GM12891 (cell line): ENCODE measurements around the gene PIGV.

Experiments used
- PAX5 ChIP-seq: IDR thresholded peaks from 2 replicates; pipeline ENCODE4 v1.6.1; 2011; ENCODE audit warnings: low read length, moderate library complexity, mild to moderate bottlenecking; ENCODE audit not compliant: insufficient read depth, severe bottlenecking
- POLR2A ChIP-seq: IDR thresholded peaks from 2 replicates; pipeline ENCODE4 v1.6.1; 2011; ENCODE audit warnings: low read depth, low read length, control low read depth
- POLR2AphosphoS5 ChIP-seq: IDR thresholded peaks from 2 replicates; pipeline ENCODE4 v1.6.1; 2011; ENCODE audit warnings: low read depth, low read length, control low read depth
- POU2F2 ChIP-seq: IDR thresholded peaks from 2 replicates; pipeline ENCODE4 v1.6.1; 2011; ENCODE audit warnings: low read depth, mild to moderate bottlenecking, control low read depth, low read length, moderate library complexity
- SPI1 ChIP-seq: IDR thresholded peaks from 2 replicates; pipeline ENCODE4 v1.6.1; 2011; ENCODE audit warnings: low read depth, low read length, control low read depth
- TAF1 ChIP-seq: IDR thresholded peaks from 2 replicates; pipeline ENCODE4 v1.6.1; 2011; ENCODE audit warnings: low read depth, low read length, control low read depth

DNA sequence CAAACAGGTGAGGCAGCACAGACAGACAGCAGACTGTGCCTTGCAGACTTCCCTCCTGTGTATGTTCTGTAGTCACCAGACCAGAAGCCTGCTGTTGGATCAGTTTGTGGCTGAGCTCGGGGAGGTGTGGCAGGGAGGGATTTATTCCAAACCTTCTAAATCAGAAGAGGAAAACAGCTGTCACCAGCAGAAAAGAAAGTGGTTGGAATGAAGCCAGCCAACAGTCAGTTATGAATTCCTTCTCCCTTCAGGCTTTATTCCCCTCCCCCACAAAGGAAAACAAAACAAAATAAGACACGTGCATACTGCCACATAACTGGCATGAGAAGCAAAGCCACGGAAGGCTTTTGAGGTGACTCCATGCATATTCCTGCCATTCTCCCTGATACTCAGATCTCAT lies 19.0 kb upstream of the PIGV start:
- no peak for TF ChIP-seq POLR2AphosphoS5
- no peak for TF ChIP-seq POLR2A
- TF ChIP-seq POU2F2: no peak
- TF ChIP-seq TAF1: no peak
- TF ChIP-seq PAX5: no peak
- no peak for TF ChIP-seq SPI1
